ENCODE measurements around the gene NCR2. TPM values are rescaled to one million over a fixed set of nuclear protein-coding genes. Genes with fewer than 3 reads are reported as not detected.

NCR2 gene
- total and polyA plus RNA-seq, 9 of the 15 experiments (the other 6 are each of a cell fraction or from before 2014, with no cell fraction given) = not detected

DNA sequence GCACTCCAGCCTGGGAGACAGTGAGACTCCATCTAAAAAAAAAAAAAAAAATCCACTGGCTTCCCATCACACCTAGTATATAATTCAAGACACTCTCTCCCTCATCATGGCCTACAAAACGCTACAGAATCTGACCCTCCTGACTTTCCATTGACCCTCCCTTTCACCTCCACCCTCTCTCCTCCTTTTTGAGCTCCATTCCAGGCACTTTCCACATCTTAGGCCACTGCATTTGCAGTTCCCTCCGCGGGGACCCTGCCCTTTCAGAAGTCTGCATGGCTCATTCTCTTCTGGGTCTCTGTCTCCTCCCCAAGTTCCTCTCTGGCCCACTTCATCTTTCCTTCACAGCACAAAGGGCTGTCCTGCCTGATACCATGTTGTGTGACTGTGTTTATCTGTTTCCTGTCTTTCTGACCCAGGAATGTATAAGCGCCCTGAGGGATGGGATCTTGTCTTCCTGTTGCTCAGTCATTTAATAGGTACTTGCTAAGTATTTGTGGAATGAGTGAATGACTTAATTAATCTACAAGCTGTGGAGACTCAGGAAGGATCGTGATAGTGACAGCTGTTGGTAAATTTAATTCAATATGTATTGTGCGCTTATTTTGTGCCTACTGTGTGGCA, 35.2 kb downstream of the NCR2 start:
- Histone ChIP-seq H3K4me1 (replicated peaks in 1 of 2; ENCODE audit: control insufficient read depth in 2 of 2, insufficient read depth in 2 of 2, low read length in 2 of 2) (peaks cover 0 to 26% of the 10 kb centered on the region in 2 experiments; a peak in 2 of 5 replicates), H3K27me3 (ENCODE audit: control insufficient read depth in 2 of 2, insufficient read depth in 2 of 2, low read length in 2 of 2) (peaks cover 31 to 57% of the 10 kb centered on the region in 2 experiments), H3K4me3 (no peak overlapping the region), H3K9me1 (ENCODE audit: control insufficient read depth, insufficient read depth, low read length) (no peaks in the 10 kb centered on the region), H3K9me3 (replicated peaks; ENCODE audit: control insufficient read depth, insufficient read depth, low read depth, low read length) (no peaks in the 10 kb centered on the region), H3K79me2 (ENCODE audit: control insufficient read depth, insufficient read depth, low read length) (no peaks in the 10 kb centered on the region), H3K9ac (ENCODE audit: insufficient read depth in 1 of 2, low read depth in 2 of 2, low read length in 2 of 2) (no peak overlapping the region), H2AFZ (ENCODE audit: low read depth, low read length) (no peak overlapping the region), H3K4me2 (ENCODE audit: insufficient read depth, low read length) (no peak overlapping the region), H4K20me1 (replicated peaks; ENCODE audit: control insufficient read depth, insufficient read depth, low read length) (peaks cover 8% of the 10 kb centered on the region; the same call in 1 of the 2 replicates), H3K36me3 (ENCODE audit: control insufficient read depth, insufficient read depth, low read length) (no peaks in the 10 kb centered on the region), H3K27ac (ENCODE audit: extremely low read depth, low read depth, low read length) (no peak overlapping the region)
- ChIA-PET CTCF (ENCODE audit: low intra/inter-chr PET ratio) (interaction anchor here (0.5 to 7.0 kb wide), 4 partner anchors 18 to 674 kb away, joined by 3 to 150 read pairs (median 4); no protein-coding TSS in a partner anchor), POLR2A (interaction anchor here (0.6 to 0.7 kb wide), 2 partner anchors 92 to 170 kb away, joined by 3 to 4 read pairs; partner anchors contain the start of gene TREML2)
- WGBS (ENCODE audit: insufficient coverage, low coverage, missing lambda C conversion rate) = 3% methylated on average over 6 of the region's 6 CpGs
- FAIRE-seq (no peak), DNase-seq (ENCODE audit: extremely low read depth in 1 of 4, low spot score in 3 of 4) (no peak), ATAC-seq (no peak)
- in situ Hi-C loops (cut with MboI) (loop anchor here (5.0 kb wide), 1 partner anchor 312 kb away; no protein-coding TSS in a partner anchor), intact Hi-C loops (cut with micrococcal nuclease) (no loop called here)
- BruUV-seq (replicated peaks) = no TSS peak
- TF ChIP-seq HOXB6 (CRISPR knock-in tag; IDR thresholded peaks at IDR 0.05; ENCODE audit: borderline replicate concordance) = no peak
- TF ChIP-seq SMC3 (conservative IDR thresholded peaks at IDR 0.05; ENCODE audit: insufficient read depth, low read depth, low read length) = no peak
- TF ChIP-seq ERF (CRISPR knock-in tag; IDR thresholded peaks at IDR 0.05) = no peak
- no peak for TF ChIP-seq ZNF121 (CRISPR knock-in tag; conservative IDR thresholded peaks at IDR 0.05)
- TF ChIP-seq ZNF77 (CRISPR knock-in tag; IDR thresholded peaks at IDR 0.05) = no peak
- TF ChIP-seq, protein P1, sequence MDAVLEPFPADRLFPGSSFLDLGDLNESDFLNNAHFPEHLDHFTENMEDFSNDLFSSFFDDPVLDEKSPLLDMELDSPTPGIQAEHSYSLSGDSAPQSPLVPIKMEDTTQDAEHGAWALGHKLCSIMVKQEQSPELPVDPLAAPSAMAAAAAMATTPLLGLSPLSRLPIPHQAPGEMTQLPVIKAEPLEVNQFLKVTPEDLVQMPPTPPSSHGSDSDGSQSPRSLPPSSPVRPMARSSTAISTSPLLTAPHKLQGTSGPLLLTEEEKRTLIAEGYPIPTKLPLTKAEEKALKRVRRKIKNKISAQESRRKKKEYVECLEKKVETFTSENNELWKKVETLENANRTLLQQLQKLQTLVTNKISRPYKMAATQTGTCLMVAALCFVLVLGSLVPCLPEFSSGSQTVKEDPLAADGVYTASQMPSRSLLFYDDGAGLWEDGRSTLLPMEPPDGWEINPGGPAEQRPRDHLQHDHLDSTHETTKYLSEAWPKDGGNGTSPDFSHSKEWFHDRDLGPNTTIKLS (IDR thresholded peaks at IDR 0.05; ENCODE audit: borderline replicate concordance, low read depth) = no peak
- TF ChIP-seq ZNF354B (CRISPR knock-in tag; IDR thresholded peaks at IDR 0.05) = no peak
- TF ChIP-seq PYGO2 (tag; IDR thresholded peaks at IDR 0.05) = no peak
- no peak for TF ChIP-seq SAFB2 (IDR thresholded peaks at IDR 0.05; ENCODE audit: borderline replicate concordance, low read depth, low read length, severe bottlenecking)
- TF ChIP-seq ZNF134 (CRISPR knock-in tag; conservative IDR thresholded peaks at IDR 0.05) = no peak
- TF ChIP-seq ZFPM2 (CRISPR knock-in tag; IDR thresholded peaks at IDR 0.05) = no peak
- TF ChIP-seq FUS (optimal IDR thresholded peaks at IDR 0.05; ENCODE audit: low read depth, low read length) = no peak
- TF ChIP-seq TSC22D4 (tag; IDR thresholded peaks at IDR 0.05) = no peak
- no peak for TF ChIP-seq HNRNPL (IDR thresholded peaks at IDR 0.05; ENCODE audit: low read depth, low read length)
- TF ChIP-seq, protein P2, sequence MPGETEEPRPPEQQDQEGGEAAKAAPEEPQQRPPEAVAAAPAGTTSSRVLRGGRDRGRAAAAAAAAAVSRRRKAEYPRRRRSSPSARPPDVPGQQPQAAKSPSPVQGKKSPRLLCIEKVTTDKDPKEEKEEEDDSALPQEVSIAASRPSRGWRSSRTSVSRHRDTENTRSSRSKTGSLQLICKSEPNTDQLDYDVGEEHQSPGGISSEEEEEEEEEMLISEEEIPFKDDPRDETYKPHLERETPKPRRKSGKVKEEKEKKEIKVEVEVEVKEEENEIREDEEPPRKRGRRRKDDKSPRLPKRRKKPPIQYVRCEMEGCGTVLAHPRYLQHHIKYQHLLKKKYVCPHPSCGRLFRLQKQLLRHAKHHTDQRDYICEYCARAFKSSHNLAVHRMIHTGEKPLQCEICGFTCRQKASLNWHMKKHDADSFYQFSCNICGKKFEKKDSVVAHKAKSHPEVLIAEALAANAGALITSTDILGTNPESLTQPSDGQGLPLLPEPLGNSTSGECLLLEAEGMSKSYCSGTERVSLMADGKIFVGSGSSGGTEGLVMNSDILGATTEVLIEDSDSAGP (CRISPR knock-in tag; IDR thresholded peaks at IDR 0.05) = no peak
- TF ChIP-seq POLR2H (tag; IDR thresholded peaks at IDR 0.05; ENCODE audit: low read depth) = no peak
- TF ChIP-seq GATAD2A (IDR thresholded peaks at IDR 0.05) = no peak
- TF ChIP-seq DPF2 (IDR thresholded peaks at IDR 0.05) = no peak
- TF ChIP-seq CSDE1 (IDR thresholded peaks at IDR 0.05) = no peak
- no peak for TF ChIP-seq ZNF780A (CRISPR knock-in tag; IDR thresholded peaks at IDR 0.05)
